NCI-H1436 treated with DMSO at 0.1 percent for 48 hours (cell line): ENCODE results near the gene UNC5CL.
A peak's percentile ranks its signal among the peaks of the same experiment; 100 is the strongest.

Experiments used
- DNase-seq: peaks from one replicate; lab custom pipeline; 2025; lab: John Stamatoyannopoulos, UW

UNC5CL gene, protein sequence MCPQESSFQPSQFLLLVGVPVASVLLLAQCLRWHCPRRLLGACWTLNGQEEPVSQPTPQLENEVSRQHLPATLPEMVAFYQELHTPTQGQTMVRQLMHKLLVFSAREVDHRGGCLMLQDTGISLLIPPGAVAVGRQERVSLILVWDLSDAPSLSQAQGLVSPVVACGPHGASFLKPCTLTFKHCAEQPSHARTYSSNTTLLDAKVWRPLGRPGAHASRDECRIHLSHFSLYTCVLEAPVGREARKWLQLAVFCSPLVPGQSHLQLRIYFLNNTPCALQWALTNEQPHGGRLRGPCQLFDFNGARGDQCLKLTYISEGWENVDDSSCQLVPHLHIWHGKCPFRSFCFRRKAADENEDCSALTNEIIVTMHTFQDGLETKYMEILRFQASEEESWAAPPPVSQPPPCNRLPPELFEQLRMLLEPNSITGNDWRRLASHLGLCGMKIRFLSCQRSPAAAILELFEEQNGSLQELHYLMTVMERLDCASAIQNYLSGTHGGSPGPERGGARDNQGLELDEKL

DNA sequence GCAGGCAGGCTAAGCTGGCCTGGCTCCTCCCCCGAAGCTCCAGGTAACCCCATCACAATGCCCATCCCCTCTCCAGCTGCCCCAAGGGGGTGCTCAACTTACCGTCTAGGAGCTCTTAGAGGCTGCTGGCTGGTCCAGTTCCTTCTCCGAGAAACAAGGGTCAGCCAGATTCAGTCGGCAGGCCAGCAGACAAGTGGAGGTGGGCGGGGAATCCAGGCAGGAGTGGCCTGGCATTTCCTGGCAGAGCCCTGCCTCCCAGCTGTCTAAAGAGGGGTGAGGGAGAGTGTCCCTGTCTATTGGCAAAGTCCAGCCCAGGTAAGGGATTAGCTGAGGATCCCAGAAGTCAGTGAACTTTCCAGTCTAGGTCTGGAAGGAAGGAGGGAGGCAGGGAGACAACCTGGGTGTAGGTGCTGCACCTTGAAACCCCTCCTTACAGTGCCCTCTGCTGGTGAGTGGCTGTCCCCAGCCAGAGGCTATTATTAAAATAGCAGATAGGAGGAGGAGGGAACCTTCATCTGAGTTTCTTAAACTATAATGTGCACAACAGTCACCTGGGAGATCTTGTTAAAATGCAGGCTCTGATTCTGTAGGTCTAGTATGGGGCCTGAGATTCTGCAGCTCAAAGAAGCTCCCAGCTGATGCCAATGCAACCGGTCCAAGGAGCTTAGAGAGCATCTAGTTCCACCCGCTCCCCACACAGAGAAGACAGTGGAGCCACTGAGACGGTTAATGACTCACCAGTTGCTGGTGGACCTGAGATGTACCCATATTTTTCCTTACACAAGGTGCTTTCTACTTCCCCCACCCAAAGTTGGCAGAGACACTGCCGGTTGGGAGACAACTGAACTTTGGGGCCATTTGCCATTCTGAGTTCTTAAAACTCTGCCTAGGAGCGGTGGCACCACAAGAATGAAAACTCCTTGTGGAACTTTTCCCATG lies at the start of gene UNC5CL:
TSS of gene UNC5CL (minus strand) at position 162 of the 939 bp plus-strand sequence. CDS start 4,147 bp downstream, outside the sequence.
- DNase-seq: no peak

- no peak for DNase-seq
These were observed 49.4 kb upstream of the UNC5CL start for GRCh38 chr6:41088451-41088850.

DNA sequence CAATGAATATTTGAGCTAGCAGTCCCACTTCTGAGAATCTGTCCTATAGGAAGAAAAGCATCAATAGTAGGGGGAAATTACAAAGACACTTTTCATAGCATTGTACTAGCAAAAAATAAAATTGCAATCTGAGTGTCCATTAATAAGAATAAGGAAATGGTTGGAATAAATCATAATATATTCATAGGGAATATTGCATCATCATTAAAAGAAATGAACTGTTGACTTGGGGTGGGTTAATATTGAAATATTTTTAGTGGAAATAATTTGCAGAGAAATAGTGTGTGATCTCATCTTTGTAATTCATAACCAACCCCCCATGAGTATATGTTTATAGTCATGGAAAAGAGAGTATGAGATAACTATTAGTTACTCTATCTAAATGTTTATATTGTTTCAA lies 46.2 kb upstream of the UNC5CL start:
- no peak for DNase-seq

DNA sequence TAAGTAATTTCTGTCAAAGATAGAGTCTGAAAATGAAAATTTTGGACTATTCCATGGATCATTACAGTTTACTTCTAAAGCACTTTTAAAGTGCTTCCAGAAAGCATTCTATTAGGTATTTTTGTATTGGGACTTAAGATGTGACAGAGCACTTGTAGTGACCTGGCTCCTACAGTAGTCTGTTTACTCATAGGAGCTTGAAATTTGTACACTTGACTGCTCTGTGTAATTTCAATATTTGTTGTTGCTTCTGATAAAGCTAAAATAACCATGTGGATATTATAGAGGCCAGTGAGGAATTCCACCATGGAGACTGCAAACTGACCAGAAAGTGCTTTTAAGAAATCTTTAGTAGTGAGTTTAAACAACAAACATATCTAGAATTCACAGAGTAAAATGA lies 44.1 kb upstream of the UNC5CL start:
- no peak for DNase-seq

- DNase-seq: no peak
These were observed 41.6 kb upstream of the UNC5CL start for GRCh38 chr6:41080621-41081020.

DNA sequence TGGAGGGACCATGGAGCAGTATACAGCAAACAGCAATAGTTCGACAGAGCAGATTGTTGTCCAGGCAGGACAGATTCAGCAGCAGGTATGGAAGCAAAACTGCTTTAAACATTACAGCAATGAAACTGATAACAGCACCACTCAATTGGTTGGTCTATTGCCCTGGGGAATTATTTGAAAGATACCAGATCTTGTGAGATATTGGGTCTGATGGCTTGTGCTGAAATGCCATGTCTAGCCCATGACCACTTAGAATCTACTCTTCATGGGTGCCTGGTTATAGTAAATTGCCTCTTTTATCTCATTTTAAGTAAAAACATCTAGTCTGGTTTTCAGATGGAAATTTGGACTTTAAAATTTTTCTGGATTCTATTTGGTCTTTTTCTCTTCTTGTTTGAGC lies 40.1 kb upstream of the UNC5CL start:
- DNase-seq: no peak

DNA sequence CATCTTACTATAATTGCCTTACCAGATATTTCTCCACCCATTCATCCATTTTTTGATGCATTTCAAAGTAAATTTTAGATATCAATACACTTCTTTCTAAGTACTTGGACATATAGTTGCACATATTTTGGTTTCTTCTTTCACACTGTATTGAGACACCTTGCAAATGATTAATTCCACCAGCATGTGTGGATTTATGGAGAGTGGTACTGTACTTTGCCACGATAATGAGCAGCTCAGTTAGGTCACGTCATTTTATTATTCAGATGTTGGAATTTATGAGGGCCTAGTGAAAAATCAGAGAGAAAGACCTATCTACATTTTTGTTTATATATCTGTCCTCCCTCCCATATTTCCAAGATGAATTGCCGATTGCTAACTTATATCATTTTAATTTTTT lies 39.1 kb upstream of the UNC5CL start:
- DNase-seq: no peak

DNA sequence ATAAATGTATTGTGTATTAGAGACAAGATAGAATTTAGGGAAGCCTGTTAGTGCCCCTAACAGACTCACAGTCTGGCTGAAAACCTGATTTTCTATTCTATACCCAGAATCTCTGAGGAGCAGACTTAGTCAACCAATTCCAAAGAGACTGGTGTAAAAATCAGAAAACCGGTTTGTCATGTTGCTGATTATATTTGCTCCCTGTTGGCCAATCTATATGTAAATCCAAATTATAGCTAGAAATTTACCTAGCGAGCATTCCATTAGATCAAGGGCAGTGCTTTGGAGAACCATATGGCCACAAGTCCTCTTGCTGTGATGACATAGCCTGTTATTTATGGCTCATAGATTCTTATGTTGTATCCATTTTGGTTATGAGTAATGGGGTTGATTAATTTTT lies 38.5 kb upstream of the UNC5CL start:
- no peak for DNase-seq

DNA sequence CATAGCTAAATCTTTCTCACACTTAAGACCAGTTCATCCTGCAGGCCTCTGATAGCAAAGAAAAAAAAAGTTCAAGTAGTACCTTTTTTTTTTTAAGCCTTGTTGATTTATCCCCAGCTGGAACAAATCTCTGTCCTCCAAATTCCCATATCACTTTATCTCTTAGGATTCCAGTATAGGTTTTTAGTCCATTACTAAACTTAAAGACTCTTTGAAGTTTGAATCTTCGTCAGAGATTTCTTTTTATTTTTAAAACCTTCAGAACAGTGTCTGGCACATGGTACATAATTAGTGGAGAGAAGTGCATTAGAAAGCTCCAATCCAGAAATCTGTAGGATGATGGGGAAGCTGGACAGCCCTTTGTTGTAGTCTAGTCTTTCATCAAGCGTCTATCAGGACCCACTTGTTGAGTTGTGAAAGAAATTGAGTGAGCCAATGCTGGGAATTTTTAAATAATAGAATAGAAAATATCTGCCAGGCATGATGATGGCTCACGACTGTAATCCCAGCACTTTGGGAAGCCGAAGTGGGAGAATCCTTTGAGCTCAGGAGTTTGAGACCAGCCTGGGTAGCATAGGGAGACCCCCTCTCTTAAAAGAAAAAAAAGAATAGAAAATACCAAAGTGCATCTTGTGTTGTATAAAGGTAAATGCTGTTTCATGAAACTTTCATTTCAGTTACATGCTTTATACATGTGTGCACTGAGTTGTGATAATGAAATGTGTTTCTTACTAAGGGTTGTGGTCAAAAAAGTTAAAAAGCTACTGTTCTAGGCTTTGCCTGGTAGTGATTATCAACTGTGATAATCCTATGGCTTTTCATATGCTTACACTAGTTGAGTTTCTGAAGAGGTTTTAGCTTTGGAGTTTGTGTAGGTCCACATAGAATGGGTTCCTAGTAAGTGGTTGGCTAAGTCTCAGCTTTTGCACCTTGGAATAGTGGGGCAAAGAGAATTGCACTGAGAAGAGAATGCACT lies 36.9 kb upstream of the UNC5CL start:
- DNase-seq: no peak

GRCh38 chr6:41074692-41075436 lies 35.8 kb upstream of the UNC5CL start:
- DNase-seq: no peak

- DNase-seq: no peak
These were observed 35.1 kb upstream of the UNC5CL start for GRCh38 chr6:41073968-41074691.

DNA sequence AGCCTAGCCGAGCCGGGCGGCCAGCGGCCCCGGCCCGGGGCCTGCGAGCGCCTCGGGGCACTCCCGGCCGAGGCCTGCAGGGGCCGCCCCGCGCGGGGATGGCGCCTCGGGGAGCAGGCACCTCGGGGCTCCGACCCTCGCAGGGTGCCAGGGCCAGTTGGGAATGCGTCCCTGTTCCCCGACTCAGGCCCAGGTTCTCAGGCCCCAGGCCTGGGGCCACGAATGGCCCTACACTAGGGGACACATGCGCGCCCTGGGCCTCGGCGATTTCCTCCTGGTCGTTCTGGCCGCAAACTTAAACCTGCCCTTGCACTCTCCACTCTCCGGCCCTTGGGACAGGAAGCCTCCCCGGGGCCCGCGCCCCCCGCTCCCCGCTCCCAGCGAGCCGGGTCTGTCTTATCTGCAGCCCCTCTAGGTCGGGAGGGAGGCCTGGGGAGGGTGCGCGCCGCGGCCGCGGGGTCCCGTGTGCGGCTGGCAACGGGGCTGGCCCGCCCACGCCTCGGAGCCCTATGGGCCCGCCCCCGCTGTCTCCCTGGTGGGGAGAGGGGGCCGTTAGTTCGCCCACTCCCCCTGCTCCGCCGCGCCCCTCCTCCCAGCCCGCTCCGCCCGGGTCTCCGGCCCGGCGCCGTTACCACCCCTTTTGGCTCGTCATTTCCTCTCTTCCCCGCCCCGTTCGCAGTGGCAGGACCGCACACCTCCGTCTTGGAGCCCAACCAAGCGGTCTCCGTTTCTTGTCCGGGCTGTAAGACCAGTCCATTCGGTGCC lies 34.4 kb upstream of the UNC5CL start:
- DNase-seq: peak; percentile 38

GRCh38 chr6:41072836-41073202 lies 33.8 kb upstream of the UNC5CL start, which contains the start of gene NFYA:
TSS of gene NFYA (plus strand) at chr6:41072974. CDS start at chr6:41079090, 6,116 bp downstream.
- no peak for DNase-seq

GRCh38 chr6:41071923-41072835 lies 33.2 kb upstream of the UNC5CL start, which contains the start of gene OARD1:
TSS of gene OARD1 (minus strand) at chr6:41072356. CDS start at chr6:41071634, 722 bp downstream.
- DNase-seq: peak; percentile 98

- DNase-seq: no peak
These were observed 32.5 kb upstream of the UNC5CL start for GRCh38 chr6:41071501-41071922.

- no peak for DNase-seq
These were observed 27.9 kb upstream of the UNC5CL start for GRCh38 chr6:41066867-41067304.

DNA sequence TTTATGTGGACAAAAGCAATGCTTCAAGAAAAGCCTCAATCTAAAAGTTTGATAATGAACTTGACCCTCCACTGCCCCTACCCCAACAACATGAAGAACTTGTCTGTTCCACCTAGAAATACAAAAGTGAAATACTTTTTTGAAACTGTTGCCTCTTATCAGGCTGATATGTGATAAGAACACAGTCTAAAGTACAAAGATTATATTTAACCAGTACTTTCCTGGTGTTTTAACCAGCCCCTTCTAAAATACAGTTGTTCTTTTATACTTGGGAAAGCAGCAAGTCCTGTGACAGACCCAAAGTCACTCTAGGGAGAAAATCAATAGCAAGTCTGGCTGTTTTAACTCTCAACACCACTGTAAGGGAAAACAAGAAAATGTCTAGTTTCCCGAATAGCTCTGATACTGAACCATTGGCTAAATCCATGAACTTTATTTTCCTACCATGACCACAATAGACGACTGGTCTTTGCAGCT lies 26.6 kb upstream of the UNC5CL start:
- DNase-seq: no peak

DNA sequence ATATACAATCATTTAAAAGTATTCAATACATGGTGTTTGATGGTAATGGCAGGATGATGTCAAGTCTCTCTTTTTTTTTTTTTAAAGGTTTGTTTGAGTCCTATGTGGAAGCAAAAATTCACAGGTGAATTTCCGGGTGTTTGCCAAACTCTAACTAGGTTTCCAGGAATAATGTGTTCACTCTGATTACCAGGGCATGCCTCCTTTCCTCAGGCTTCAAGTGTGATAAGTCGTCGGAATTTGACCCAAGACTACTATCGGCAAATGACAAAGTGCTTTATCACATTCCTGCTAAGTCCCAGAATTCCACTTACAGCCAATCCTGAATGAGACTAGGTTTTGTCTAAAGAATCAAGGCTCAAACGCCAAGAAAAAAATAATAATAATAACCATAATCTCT lies 25.8 kb upstream of the UNC5CL start:
- no peak for DNase-seq
